GM13976 (cell line): Measurements from ENCODE around the gene FOXJ3.

Experiments used
- DNase-seq: peaks from one replicate; pipeline ENCODE4 v3.0.0; 2012; ENCODE audit warnings: low spot score
- CTCF ChIP-seq: IDR thresholded peaks from 2 replicates; pipeline ENCODE4 v1.5.1; 2012; ENCODE audit warnings: borderline replicate concordance, mild to moderate bottlenecking; ENCODE audit not compliant: insufficient read depth; ENCODE audit errors: extremely low read depth, missing control alignments, control extremely low read depth
- in situ Hi-C: fragments of 300-500 bp; cut with MboI; formaldehyde crosslinking; loops from one replicate; pipeline ENCODE4 v1.12.0; 2022; ENCODE audit warnings: low sequenced_read_pairs, mixed read lengths, inconsistent platforms; ENCODE audit not compliant: unreplicated experiment

Gene FOXJ3

GRCh38 chr1:42317308-42317707 is 17.7 kb downstream of the FOXJ3 start:
- DNase-seq = no peak
- TF ChIP-seq CTCF = no peak
- in situ Hi-C loops = loop anchor here (10.0 kb wide), 1 partner anchor 133 kb away; no protein-coding TSS in a partner anchor

DNA sequence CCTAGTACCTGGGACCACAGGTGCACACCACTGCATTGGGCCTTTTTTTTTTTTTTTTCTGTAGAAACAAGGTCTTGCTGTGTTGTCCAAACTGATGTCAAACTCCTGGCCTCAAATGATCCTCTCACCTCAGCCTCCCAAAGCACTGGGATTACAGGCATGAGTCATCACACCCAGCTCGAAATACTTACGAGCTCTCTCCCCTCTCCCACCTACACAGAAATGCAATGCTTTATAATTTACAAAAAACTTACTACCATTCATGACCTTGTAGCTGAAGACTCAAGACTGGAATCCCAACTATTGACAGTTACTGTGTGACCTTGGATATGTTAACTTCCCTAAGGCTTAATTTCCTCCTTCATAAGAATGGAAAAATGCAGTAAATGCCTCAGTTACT is 18.7 kb downstream of the FOXJ3 start:
- in situ Hi-C loops = loop anchor here (10.0 kb wide), 1 partner anchor 131 kb away; no protein-coding TSS in a partner anchor
- DNase-seq = no peak
- no peak for TF ChIP-seq CTCF

GRCh38 chr1:42315500-42315899 is 19.5 kb downstream of the FOXJ3 start:
- no peak for DNase-seq
- in situ Hi-C loops = loop anchor here (10.0 kb wide), 1 partner anchor 131 kb away; no protein-coding TSS in a partner anchor

DNA sequence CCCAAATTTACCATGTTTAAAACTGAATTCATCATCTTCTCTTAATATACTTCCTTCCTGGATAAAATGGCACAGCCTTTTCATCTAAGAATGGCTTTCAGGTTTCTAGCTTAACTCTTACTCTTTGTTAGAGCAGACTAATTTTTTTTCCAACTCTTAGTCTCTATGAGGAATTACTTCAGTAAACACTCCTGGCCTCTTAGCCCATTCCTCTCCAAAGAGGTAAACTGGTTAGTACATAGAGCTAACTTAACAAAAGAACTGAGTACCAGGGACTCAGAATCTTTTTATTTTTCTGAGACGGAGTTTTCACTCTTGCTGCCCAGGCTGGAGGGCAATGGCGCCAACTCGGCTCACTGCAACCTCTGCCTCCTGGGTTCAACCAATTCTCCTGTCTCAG is 21.1 kb downstream of the FOXJ3 start:
- no peak for TF ChIP-seq CTCF
- no peak for DNase-seq
- in situ Hi-C loops = loop anchor here (10.0 kb wide), 1 partner anchor 129 kb away; no protein-coding TSS in a partner anchor

More at GRCh38 chr1:42315500-42315899, 19.5 kb downstream of the FOXJ3 start:
- no peak for TF ChIP-seq CTCF

DNA sequence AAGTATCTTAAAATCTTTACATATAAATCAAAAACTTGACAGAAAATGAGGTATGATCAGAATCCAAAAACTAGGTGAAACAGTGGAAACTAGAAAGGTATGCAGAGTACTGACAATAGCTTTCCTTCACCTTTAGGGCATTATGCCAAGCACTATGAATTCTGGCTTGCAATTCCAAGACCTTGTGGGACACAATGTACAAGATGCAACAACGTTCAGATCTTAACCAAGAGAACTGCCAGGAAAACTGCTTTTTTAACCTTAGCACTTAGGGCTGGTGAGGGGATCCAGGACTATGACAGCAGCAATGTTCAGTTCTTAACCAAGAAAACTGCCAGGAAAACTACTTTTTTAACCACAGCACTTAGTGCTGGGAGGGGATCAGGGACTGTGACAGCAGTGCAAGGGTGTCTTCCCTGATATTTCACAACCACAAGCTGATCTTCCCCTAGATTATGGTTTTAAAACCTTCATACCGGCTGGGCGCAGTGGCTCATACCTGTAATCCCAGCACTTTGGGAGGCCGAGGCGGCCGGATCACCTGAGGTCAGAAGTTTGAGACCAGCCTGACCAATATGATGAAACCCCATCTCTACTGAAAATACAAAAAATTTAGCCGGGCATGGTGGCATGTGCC is 22.3 kb downstream of the FOXJ3 start:
- no peak for TF ChIP-seq CTCF
- in situ Hi-C loops = loop anchor here (10.0 kb wide), 1 partner anchor 128 kb away; no protein-coding TSS in a partner anchor
- DNase-seq = no peak

- in situ Hi-C loops = loop anchor here (10.0 kb wide), 1 partner anchor 127 kb away; no protein-coding TSS in a partner anchor
- TF ChIP-seq CTCF = no peak
- DNase-seq = no peak
These were observed 23.1 kb downstream of the FOXJ3 start for GRCh38 chr1:42311897-42312296.
